K562 treated with DMSO at 1 percent for 24 hours (cell line): ENCODE measurements around the gene NIT1. TPM values are rescaled to one million over a fixed set of nuclear protein-coding genes. Genes with fewer than 3 reads are reported as not detected.

Source experiments
- total RNA-seq: library from RNA; unstranded; fragments of 300-600 nt; gene quantifications from 2 replicates; pipeline ENCODE4 v1.2.3, GENCODE V29; 2022; ENCODE audit warnings: low read depth; ENCODE audit not compliant: insufficient read depth

NIT1 gene
- 44.0 and 47.1 TPM in 2 replicates for total RNA-seq

GRCh38 chr1:161117759-161118581 is at the start of gene NIT1, which contains the start of gene PFDN2:
Gene NIT1, plus strand, starts transcription at chr1:161118105. Its CDS starts 72 bp downstream, at chr1:161118177.
Gene PFDN2, minus strand, starts transcription at chr1:161118037. Its CDS starts 11 bp downstream, at chr1:161118026.

DNA sequence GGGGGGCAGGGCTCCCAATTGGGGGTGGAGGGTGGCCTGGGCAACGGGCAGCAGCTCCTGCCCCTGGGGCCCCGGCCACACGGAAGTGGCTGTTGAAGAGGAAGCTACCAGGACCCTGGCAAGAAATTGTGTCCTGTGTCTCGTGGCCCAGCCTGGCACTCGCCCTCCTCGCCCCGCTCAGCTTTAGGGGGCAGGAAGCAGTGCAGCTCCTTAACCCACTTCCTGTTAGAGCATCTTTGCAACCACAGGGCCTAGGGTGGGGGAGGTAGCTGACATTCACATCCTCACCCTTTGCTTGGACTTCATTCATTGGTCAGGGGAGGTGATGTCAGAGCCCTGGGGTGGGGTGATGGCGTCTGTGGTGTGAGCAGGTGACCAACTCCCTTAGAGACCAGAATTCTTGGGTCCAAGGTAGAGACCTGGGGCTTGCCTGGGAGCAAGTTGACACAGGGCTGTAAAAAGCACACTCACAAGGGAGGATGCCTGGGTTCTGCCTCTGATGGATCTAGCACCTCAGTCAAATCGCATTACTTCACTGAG is 48.1 kb upstream of the NIT1 start, which contains the start of gene ARHGAP30:
TSS of gene ARHGAP30 (minus strand) at position 161 of the 540 bp plus-strand sequence. CDS start 267 bp downstream, outside the sequence.

DNA sequence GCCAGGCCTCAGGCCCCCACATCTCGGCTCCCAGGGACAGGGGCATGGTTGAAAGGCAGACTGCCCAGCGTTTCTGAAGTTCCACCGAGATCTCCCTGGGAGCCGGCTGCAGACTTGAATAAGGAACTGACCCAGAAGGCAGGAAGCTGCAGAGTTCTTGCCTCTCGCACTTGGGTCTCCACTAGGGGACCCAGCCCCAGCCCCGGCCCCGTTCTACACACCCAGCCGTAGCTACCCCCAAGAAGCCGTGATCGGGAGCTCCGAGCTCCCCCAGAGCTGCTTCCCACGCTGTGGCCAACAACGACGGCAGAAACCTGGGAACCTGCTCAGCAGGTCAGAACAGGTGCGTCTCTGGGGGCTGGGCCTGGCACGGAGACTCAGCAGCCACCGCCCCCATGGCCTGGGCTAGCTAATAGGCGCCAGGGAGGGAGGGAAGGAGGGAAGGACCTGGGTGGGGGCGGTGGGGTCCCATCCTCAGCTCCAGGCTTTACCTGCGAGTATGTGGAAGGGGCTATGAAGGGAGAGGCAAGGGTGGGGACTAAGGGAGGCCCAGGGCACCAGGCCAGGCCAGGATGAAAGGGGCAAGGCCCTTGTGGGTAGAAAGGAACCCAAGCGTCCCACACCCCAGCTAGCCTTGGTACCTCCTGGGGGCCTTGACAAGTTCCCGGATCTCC is 28.5 kb upstream of the NIT1 start, which contains the start of gene NECTIN4:
TSS of gene NECTIN4 (minus strand) at position 308 of the 674 bp plus-strand sequence. CDS start at position 46, 262 bp downstream.

GRCh38 chr1:161098210-161099068 is 19.5 kb upstream of the NIT1 start, which contains the start of gene KLHDC9:
Gene KLHDC9, plus strand, starts transcription at chr1:161098361. Its CDS starts 175 bp downstream, at chr1:161098536.

DNA sequence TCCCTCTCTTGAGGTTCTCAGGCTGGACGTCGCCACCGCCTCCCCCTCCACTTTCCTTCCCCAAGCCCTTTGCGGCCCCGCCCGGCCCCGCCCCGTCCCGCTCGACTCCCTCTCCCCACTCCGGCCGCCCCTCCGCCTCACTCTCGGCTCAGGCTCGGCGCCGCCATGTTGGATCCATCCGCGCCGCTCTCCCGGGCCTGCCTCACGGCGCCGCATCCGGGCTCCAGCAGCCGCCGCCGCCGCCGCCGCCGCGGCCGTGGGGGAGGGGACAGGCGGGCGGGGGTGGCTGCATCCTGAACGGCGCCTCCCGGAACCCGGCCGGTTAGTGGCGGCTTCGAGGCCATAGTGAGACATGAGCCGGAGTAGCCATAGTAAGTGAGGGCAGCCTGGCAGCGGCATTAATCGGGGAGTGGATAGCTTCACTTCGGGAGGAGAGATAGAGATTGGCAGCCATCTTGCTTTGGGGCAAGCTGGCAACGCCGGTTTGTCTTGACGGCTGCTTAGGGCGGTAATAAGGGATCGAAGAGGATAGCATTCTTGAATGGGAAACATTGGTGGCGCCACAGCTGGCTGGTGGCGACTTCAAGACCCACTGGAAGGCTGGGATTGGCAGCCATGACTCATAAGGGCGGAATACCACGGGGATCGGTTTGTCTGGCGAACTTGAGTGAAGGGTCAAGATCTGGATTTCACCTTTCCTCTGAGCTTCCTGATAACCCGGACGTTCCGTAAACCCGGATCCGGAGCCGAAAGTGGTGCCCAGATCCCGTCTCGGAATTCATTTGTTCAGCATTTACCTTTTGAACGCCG is 14.7 kb downstream of the NIT1 start, which contains the start of gene DEDD:
TSS of gene DEDD (minus strand) at position 258 of the 810 bp plus-strand sequence. CDS start 8,205 bp downstream, outside the sequence.

DNA sequence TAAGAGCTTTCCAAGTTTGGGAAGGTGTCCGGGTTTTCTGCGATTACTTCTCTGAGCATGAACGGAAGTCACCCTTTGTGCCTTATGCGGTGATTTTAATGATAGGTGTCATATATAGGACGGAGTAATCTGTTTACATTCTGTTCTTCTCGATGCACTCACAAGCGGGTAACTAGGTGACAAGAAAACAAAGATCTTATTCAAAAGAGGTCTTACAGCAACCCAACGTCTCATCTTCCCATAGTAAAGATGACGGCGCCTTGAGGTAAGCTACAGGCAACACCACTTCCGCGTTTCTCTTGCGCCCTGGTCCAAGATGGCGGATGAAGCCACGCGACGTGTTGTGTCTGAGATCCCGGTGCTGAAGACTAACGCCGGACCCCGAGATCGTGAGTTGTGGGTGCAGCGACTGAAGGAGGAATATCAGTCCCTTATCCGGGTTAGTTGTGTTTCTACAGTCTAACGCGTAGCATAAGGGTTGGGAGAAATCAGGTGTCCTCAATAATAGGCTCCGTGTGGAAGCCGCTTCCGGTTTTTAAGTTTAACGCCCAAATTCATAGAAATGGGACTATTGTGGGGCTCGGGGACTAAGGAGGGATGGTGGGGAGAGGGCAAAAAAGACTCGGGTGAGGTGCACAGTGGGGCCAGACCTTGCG is 35.9 kb downstream of the NIT1 start, which contains the start of gene UFC1:
TSS of gene UFC1 (plus strand) at position 297 of the 656 bp plus-strand sequence. CDS start at position 317, 20 bp downstream.

DNA sequence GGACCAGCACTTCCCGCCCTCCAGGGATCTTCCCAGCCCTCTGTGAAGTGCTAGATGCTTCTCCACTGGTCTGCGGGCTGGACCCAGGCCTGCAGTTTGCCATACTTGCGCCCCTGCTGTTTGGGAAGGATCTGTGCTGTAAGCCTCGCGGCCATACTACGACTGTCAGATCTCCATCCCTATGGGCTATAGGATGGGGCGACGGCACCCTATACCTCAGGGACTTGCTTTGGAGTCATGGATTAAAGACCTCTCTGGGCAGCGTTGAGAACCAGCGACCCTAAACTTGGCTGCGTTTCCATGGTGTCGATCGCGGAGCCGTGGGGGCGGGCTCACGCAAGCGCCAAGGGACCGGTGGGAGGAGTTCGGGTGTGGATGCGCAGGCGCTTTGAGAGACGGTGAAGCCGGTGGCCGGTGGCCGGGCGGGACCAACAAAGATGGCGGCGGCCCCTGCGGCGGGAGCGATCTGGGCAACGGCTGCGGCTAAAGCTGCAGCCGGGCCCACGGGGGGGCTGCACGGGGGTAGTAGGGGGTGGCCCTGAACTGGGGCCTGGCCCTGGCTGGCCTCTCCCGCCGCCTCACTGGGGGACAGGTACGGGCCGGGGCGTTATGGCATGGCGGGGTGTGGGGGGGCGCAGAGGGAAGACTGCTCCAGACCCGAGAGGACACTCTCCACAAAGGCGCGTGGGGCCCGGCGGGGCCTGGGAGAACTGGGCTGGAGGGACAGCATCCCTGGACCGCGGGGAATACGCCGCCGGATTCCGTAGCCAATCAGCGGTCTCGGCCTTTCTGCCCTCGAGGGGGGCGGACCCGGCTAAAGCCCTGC is 41.4 kb downstream of the NIT1 start, which contains the start of gene USP21:
TSS of gene USP21 (plus strand) at position 414 of the 826 bp plus-strand sequence. CDS start 1,141 bp downstream, outside the sequence.

DNA sequence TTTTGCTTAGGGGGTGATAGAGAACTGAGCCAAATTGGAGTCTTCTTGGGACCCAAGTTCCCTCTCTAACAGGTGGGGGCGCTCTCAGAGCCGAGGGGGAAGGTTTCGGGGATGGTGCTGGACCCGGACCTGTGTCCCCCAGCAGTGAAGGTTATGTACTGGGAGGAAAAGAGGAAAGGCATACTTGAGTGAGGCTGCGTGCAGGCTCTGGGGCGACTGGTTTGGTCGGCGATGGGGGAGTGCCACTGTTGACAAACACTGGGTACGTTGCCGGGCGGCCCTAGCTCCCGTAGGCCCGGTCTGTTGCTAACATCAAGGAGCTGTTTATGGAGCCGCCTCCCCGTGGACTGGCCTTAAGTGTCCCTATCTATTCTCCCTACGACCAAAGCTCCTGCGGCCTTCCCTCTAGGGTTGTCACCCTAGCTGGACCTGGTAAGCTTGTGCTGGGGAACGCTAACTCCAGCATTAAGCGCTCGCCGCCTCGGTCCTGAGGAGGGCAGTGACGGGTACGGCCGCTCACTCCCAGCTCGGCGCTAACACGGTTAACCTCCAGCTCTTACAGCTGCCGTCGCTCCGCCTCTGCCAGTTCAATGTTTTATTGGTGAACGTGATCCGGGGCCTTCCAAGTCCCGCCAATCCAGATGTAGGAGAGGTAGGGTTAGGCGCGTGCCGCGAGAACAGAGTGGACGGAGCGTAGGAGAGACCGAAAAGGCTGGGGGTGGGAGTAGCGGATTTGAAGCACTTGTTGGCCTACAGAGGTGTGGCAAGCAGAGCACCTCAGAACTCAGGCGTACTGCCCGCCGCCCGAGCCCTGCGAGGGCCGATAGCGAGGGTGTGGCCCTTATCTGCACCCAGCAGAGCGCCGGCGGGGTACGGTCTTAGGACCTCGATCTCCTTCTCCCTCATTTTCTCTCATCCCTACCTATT is 48.1 kb downstream of the NIT1 start, which contains the start of gene PPOX:
TSS of gene PPOX (plus strand) at position 685 of the 927 bp plus-strand sequence. CDS start 422 bp downstream, outside the sequence.

Other genes starting within 250 kb of the NIT1 start
- not detected in 2 replicates for gene ITLN1, start 232.9 kb upstream of the NIT1 start, total RNA-seq
- gene ITLN2, start 163.3 kb upstream of the NIT1 start, total RNA-seq = not detected in 2 replicates
- gene F11R, start 97.0 kb upstream of the NIT1 start, total RNA-seq = 44.7 and 49.1 TPM in 2 replicates
- gene TSTD1, start 79.1 kb upstream of the NIT1 start, total RNA-seq = not detected in 2 replicates
- gene USF1, start 72.1 kb upstream of the NIT1 start, total RNA-seq = 61.4 and 67.8 TPM in 2 replicates
- gene ARHGAP30, start 48.2 kb upstream of the NIT1 start, total RNA-seq = 0.14 and 0.21 TPM in 2 replicates
- not detected in 2 replicates for gene NECTIN4, start 28.5 kb upstream of the NIT1 start, total RNA-seq
- not detected in 2 replicates for gene KLHDC9, start 19.7 kb upstream of the NIT1 start, total RNA-seq
- gene PFDN2, start 68 bp upstream of the NIT1 start, total RNA-seq = 154 and 160 TPM in 2 replicates
- 37.3 and 40.2 TPM in 2 replicates for gene DEDD, start 14.6 kb downstream of the NIT1 start, total RNA-seq
- 79.8 and 89.5 TPM in 2 replicates for gene UFC1, start 35.9 kb downstream of the NIT1 start, total RNA-seq
- 19.6 and 23.4 TPM in 2 replicates for gene USP21, start 41.4 kb downstream of the NIT1 start, total RNA-seq
- 43.4 and 44.1 TPM in 2 replicates for gene PPOX, start 48.3 kb downstream of the NIT1 start, total RNA-seq
- gene B4GALT3, start 59.4 kb downstream of the NIT1 start, total RNA-seq = 77.4 and 78.2 TPM in 2 replicates
- 1.3 and 2.1 TPM in 2 replicates for gene ADAMTS4, start 80.9 kb downstream of the NIT1 start, total RNA-seq
- gene NDUFS2, start 84.3 kb downstream of the NIT1 start, total RNA-seq = 86.9 and 97.5 TPM in 2 replicates
- 2.4 TPM in 1 of 2 replicates, not detected in the other for gene FCER1G, start 97.2 kb downstream of the NIT1 start, total RNA-seq
- gene APOA2, start 105.5 kb downstream of the NIT1 start, total RNA-seq = not detected in 2 replicates
- gene TOMM40L, start 108.0 kb downstream of the NIT1 start, total RNA-seq = 18.4 and 18.8 TPM in 2 replicates
- 0.82 and 0.86 TPM in 2 replicates for gene NR1I3, start 120.1 kb downstream of the NIT1 start, total RNA-seq
- not detected in 2 replicates for gene PCP4L1, start 140.6 kb downstream of the NIT1 start, total RNA-seq
- 6.4 and 6.8 TPM in 2 replicates for gene MPZ, start 191.9 kb downstream of the NIT1 start, total RNA-seq
- gene SDHC, start 196.3 kb downstream of the NIT1 start, total RNA-seq = 132 and 172 TPM in 2 replicates
- gene CFAP126, start 249.8 kb downstream of the NIT1 start, total RNA-seq = not detected in 2 replicates